Activated CD8-positive, alpha-beta T cell treated with anti-CD3 and anti-CD28 coated beads, Interleukin-2, amount 10 ng/mL, durations not matched to agents 7 days and 5 days (primary cell): ENCODE results near the gene ACBD6. TPM values are rescaled to one million over a fixed set of nuclear protein-coding genes. Genes with fewer than 3 reads are reported as not detected.

Source experiments
- ATAC-seq: fragments of 150-1000 bp; cut with Tn5 transposase; one replicate; pipeline ENCODE4 v1.10.0; 2021; ENCODE audit warnings: moderate library complexity
- CTCF ChIA-PET: fragments of 350-600 bp; sonication (Branson Sonifier 250); formaldehyde crosslinking; loops from one replicate; lab custom pipeline; 2021; ENCODE audit warnings: antibody characterized with exemption; lab: Charles Lee
- POLR2A ChIA-PET: fragments of 350-600 bp; sonication (Branson Sonifier 250); formaldehyde crosslinking; loops from one replicate; lab custom pipeline; 2021; ENCODE audit warnings: antibody characterized with exemption; lab: Charles Lee
- DNase-seq: peaks from one replicate; pipeline ENCODE4 v3.0.0-alpha.2; 2020
- H3K27ac Mint-ChIP-seq: one replicate; pipeline ENCODE4 v1.8.0; 2021; ENCODE audit warnings: mild to moderate bottlenecking, mixed read lengths
- H3K27me3 Mint-ChIP-seq: one replicate; pipeline ENCODE4 v1.8.0; 2021; ENCODE audit warnings: low read depth, mixed read lengths
- H3K36me3 Mint-ChIP-seq: one replicate; pipeline ENCODE4 v1.8.0; 2021; ENCODE audit warnings: low read depth, mixed read lengths
- H3K4me1 Mint-ChIP-seq: one replicate; pipeline ENCODE4 v1.8.0; 2021; ENCODE audit warnings: low read depth, mixed read lengths
- H3K4me3 Mint-ChIP-seq: one replicate; pipeline ENCODE4 v1.8.0; 2021; ENCODE audit warnings: mild to moderate bottlenecking, mixed read lengths
- H3K9me3 Mint-ChIP-seq: one replicate; pipeline ENCODE4 v1.8.0; 2022; ENCODE audit warnings: mixed read lengths; ENCODE audit not compliant: insufficient read depth
- total RNA-seq, 2 experiments: library from RNA; stranded (reverse); gene quantifications; one replicate each; pipeline ENCODE4 v1.2.3, GENCODE V29; 2021

ACBD6 gene
- total RNA-seq, 2 experiments from 2014 or later: 35.7 to 37.7 TPM

- Mint-ChIP-seq H3K9me3 (peaks cover 45% of the 10 kb centered on the region), H3K36me3 (peaks cover 45% of the 10 kb centered on the region), H3K27ac (no peak overlapping the region), H3K4me1 (no peaks in the 10 kb centered on the region), H3K27me3 (no peaks in the 10 kb centered on the region), H3K4me3 (no peak overlapping the region)
- no peak for ATAC-seq
- CTCF ChIA-PET: no interaction called here
- DNase-seq: no peak
- POLR2A ChIA-PET: no interaction called here
These were observed 119.9 kb downstream of the ACBD6 start for GRCh38 chr1:180382326-180383115.

- DNase-seq (no peak), ATAC-seq (no peak)
- H3K4me1 Mint-ChIP-seq: no peaks in the 10 kb centered on the region
- POLR2A ChIA-PET: no interaction called here
- peaks cover 51% of the 10 kb centered on the region for H3K36me3 Mint-ChIP-seq
- no peak overlapping the region for H3K4me3 Mint-ChIP-seq
- no peak overlapping the region for H3K27ac Mint-ChIP-seq
- no peaks in the 10 kb centered on the region for H3K27me3 Mint-ChIP-seq
- H3K9me3 Mint-ChIP-seq: peaks cover 42% of the 10 kb centered on the region
- CTCF ChIA-PET: no interaction called here
These were observed 121.2 kb downstream of the ACBD6 start for GRCh38 chr1:180381184-180381580.

GRCh38 chr1:180380259-180381183, 121.9 kb downstream of the ACBD6 start:
- DNase-seq (no peak), ATAC-seq (no peak)
- Mint-ChIP-seq H3K36me3 (peaks cover 52% of the 10 kb centered on the region), H3K27ac (no peak overlapping the region), H3K4me3 (no peak overlapping the region), H3K4me1 (no peaks in the 10 kb centered on the region), H3K27me3 (no peaks in the 10 kb centered on the region), H3K9me3 (peaks cover 41% of the 10 kb centered on the region)
- ChIA-PET CTCF (no interaction called here), POLR2A (no interaction called here)

DNA sequence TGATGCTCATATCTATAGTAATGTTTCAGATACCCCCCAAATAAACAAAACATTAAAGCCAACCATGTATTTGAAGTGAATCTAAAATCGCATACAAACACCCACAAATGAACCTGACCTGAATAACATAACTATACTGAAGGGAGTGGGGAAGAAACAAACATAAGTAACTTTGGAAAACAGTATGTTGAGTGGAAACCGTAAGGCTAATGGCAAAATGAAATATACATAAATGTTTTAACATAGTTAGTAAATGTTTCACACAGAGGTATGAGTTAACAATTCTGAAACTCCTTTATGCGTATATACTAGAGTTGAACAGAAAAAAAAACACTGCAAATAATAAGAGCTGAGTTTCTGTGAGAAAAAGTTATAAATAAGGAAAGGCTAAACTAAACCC, 125.6 kb downstream of the ACBD6 start:
- no peak for ATAC-seq
- ChIA-PET POLR2A (no interaction called here), CTCF (no interaction called here)
- H3K4me1 Mint-ChIP-seq: no peaks in the 10 kb centered on the region
- DNase-seq: no peak
- peaks cover 22% of the 10 kb centered on the region for H3K9me3 Mint-ChIP-seq
- no peaks in the 10 kb centered on the region for H3K27me3 Mint-ChIP-seq
- H3K27ac Mint-ChIP-seq: no peak overlapping the region
- H3K4me3 Mint-ChIP-seq: no peak overlapping the region
- H3K36me3 Mint-ChIP-seq: peaks cover 44% of the 10 kb centered on the region

GRCh38 chr1:180376253-180376652, 126.1 kb downstream of the ACBD6 start:
- CTCF ChIA-PET: no interaction called here
- H3K36me3 Mint-ChIP-seq: peaks cover 43% of the 10 kb centered on the region
- no peak overlapping the region for H3K27ac Mint-ChIP-seq

DNA sequence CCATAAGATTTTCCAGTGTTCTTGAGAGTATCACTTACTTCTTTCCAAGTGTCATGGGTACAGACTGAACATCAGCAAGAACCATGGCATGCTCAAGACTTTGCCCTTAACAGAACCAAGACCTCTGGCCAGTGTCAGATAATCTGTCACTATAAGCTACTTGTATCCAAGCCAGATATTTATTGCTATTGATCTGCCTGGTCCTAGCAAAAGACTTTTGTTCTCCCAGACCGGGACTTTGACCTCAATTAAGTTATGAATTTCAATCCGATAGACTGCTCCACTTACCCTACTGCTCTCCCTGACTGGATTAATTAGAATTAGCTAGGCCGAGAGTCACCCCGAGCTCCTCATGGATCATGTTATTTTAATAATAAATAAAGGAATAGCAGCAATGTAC, 129.6 kb downstream of the ACBD6 start:
- POLR2A ChIA-PET: no interaction called here
- no peaks in the 10 kb centered on the region for H3K27me3 Mint-ChIP-seq
- no peaks in the 10 kb centered on the region for H3K9me3 Mint-ChIP-seq
- ATAC-seq (no peak), DNase-seq (no peak)
- no peaks in the 10 kb centered on the region for H3K4me1 Mint-ChIP-seq
- peaks cover 15% of the 10 kb centered on the region for H3K36me3 Mint-ChIP-seq
- H3K4me3 Mint-ChIP-seq: no peak overlapping the region
- CTCF ChIA-PET: no interaction called here
- no peak overlapping the region for H3K27ac Mint-ChIP-seq

More at GRCh38 chr1:180376253-180376652, 126.1 kb downstream of the ACBD6 start:
- Mint-ChIP-seq H3K4me3 (no peak overlapping the region), H3K27me3 (no peaks in the 10 kb centered on the region), H3K4me1 (no peaks in the 10 kb centered on the region), H3K9me3 (peaks cover 20% of the 10 kb centered on the region)
- ATAC-seq (no peak), DNase-seq (no peak)
- POLR2A ChIA-PET: no interaction called here

GRCh38 chr1:180370597-180370996, 131.8 kb downstream of the ACBD6 start:
- Mint-ChIP-seq H3K4me3 (no peak overlapping the region), H3K36me3 (peaks cover 3% of the 10 kb centered on the region), H3K4me1 (no peaks in the 10 kb centered on the region), H3K27me3 (no peaks in the 10 kb centered on the region), H3K9me3 (no peaks in the 10 kb centered on the region), H3K27ac (no peak overlapping the region)
- no peak for DNase-seq
- no peak for ATAC-seq
- POLR2A ChIA-PET: no interaction called here
- CTCF ChIA-PET: no interaction called here

- no peak for ATAC-seq
- Mint-ChIP-seq H3K9me3 (no peaks in the 10 kb centered on the region), H3K27me3 (no peaks in the 10 kb centered on the region), H3K4me1 (no peaks in the 10 kb centered on the region), H3K36me3 (no peaks in the 10 kb centered on the region), H3K27ac (no peak overlapping the region), H3K4me3 (no peak overlapping the region)
- DNase-seq: no peak
- ChIA-PET POLR2A (no interaction called here), CTCF (interaction anchor here (1.0 kb wide), 1 partner anchor 9 kb away, joined by 3 read pairs; no protein-coding TSS in a partner anchor)
These were observed 132.2 kb downstream of the ACBD6 start for GRCh38 chr1:180370188-180370587.

DNA sequence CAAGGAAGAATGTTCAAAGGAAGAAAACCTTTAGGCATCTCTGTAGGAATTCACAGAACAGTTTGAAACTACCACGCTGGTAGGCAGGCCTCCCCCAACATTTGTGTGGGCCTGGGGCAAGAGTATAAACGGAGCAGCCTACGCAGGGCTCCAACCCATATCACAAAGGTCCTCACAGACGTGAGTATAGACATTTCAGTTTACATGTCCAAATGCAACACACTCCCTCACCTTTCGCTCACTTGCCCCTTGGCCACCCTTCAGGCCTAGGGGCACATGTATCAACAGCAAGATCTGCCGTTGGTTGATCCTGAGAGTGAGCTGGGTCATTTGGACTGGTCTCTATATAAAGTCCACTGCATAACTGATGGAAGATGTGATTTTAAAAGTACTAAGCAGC, 133.3 kb downstream of the ACBD6 start:
- no peak overlapping the region for H3K27ac Mint-ChIP-seq
- ATAC-seq (no peak), DNase-seq (no peak)
- no peak overlapping the region for H3K4me3 Mint-ChIP-seq
- ChIA-PET CTCF (no interaction called here), POLR2A (no interaction called here)
- peaks cover 2% of the 10 kb centered on the region for H3K36me3 Mint-ChIP-seq
- no peaks in the 10 kb centered on the region for H3K27me3 Mint-ChIP-seq
- H3K4me1 Mint-ChIP-seq: no peaks in the 10 kb centered on the region
- no peaks in the 10 kb centered on the region for H3K9me3 Mint-ChIP-seq

DNA sequence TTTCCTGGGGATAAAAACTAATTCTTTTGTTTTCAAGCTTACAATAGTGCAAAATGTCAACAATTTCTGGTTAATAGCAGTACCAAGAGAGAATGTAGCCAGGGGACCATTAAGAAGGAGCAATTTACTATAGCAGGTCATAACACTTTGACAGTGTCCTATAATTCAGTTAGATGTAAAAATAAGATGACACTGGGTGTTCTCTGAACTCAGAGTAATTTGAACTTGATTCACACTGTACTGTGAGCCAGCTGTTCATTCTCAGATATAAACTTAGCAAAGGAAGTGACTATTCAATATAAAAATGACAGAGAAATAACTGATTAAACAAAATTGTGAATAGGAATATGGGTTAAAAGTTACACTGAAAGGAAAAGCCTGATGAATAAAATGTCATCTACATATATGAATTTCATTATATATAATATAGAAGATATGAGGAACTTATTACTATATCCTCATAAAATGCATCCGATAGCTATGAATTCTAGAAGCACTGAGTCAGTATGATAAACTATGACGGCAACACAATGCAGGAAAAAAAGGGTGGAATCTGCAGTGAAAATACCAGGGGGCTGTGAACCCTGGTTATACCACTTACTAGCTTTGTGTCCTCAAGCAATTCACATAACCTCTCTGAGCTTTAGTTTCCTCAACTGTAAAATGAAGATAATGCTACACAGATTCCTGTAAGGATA, 135.9 kb downstream of the ACBD6 start:
- Mint-ChIP-seq H3K27me3 (no peaks in the 10 kb centered on the region), H3K4me1 (no peaks in the 10 kb centered on the region), H3K9me3 (no peaks in the 10 kb centered on the region), H3K36me3 (peaks cover 2% of the 10 kb centered on the region), H3K4me3 (no peak overlapping the region), H3K27ac (no peak overlapping the region)
- POLR2A ChIA-PET: no interaction called here
- no peak for ATAC-seq
- CTCF ChIA-PET: no interaction called here
- DNase-seq: no peak

DNA sequence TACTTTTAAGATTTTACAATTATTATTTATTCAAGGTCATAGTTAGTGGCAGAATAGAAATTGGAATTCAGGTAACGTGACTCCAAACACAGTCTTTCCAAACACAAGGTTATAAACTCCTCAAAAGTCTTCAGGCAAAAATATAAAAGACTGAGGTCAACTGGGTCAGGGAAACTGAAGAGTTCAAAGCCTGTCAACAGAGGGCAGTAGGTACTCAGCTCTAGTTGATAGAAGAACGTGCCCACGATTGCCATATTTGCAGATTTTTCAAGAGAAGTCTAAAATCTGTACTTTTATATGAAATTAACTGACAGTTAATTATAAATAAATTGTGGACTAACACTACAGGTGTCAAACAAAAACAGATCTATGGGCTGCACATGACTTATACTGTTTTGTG, 137.3 kb downstream of the ACBD6 start:
- no peak overlapping the region for H3K27ac Mint-ChIP-seq
- DNase-seq (no peak), ATAC-seq (no peak)
- H3K4me3 Mint-ChIP-seq: no peak overlapping the region
- H3K27me3 Mint-ChIP-seq: no peaks in the 10 kb centered on the region
- ChIA-PET CTCF (no interaction called here), POLR2A (no interaction called here)
- no peaks in the 10 kb centered on the region for H3K4me1 Mint-ChIP-seq
- H3K9me3 Mint-ChIP-seq: no peaks in the 10 kb centered on the region
- peaks cover 2% of the 10 kb centered on the region for H3K36me3 Mint-ChIP-seq
